Astrocyte of the hippocampus (primary cell): ENCODE measurements around the gene ZDHHC19.
"Not testable (repeated sequence)": the region's sequence is repeated elsewhere in the genome, so short reads cannot be mapped to it uniquely, and the experiment has no call there.

Source experiments
- DNase-seq: peaks from one replicate; pipeline ENCODE4 v3.0.0; 2011; ENCODE audit warnings: low read depth, low spot score

ZDHHC19 gene, protein sequence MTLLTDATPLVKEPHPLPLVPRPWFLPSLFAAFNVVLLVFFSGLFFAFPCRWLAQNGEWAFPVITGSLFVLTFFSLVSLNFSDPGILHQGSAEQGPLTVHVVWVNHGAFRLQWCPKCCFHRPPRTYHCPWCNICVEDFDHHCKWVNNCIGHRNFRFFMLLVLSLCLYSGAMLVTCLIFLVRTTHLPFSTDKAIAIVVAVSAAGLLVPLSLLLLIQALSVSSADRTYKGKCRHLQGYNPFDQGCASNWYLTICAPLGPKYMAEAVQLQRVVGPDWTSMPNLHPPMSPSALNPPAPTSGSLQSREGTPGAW

DNA sequence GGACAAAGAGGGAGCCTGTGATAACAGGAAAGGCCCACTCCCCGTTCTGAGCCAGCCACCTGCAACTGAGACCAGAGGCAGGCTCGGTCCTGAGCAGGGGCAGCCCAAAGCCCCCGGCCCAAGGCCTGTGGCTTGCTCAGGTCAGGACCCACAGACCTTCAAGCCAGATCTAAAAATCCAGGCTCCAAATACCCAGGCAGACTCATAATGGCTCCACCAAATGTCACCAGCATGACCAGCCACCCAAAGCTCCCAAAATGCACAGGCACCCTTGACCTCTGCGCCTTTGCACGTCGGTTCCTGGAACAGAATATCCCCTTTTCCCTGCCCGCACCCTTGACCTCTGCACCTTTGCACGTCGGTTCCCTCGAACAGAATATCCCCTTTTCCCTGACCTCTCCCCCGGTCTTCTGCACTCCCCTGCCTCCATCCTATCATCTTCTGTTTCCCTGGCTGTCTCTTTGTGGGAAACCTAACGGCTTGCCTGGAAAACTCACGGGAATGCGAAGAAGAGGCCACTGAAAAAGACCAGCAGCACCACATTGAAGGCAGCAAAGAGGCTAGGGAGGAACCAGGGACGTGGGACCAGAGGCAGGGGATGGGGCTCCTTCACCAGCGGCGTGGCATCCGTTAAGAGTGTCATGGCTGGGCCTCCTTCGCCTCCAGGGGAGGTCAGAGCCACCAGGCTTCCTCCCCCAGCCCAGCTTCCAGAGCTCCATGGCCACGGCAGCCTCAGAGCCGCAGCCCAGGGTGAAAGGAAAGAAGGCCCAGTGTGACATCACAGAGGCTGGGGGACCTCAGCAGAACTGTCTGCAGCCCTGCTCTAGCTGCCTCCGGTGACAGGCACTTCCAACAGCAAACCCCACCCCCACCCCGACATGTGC, at the start of gene ZDHHC19:
Gene ZDHHC19, minus strand, starts transcription at position 728 of the 884 bp plus-strand sequence. Its CDS starts 85 bp downstream, at position 643.
- DNase-seq, result no peak

DNA sequence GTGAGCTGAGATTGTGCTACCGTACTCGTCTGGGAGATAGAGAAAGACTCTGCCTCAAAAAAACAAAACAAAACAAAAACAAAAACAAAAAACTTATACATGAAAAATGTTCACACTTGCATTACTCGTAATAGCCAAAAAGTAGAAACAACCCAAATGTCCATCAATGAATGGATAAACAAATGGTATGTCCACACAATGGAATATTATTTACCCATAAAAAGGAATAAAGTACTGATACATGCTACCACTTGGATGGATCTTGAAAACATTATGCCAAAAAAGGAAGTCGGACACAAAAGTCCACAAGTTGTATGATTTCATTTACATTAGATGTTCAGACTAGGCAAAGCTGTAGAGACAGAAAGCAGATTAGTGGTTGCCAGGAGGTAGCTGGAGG, 49.6 kb upstream of the ZDHHC19 start:
- no peak for DNase-seq

DNA sequence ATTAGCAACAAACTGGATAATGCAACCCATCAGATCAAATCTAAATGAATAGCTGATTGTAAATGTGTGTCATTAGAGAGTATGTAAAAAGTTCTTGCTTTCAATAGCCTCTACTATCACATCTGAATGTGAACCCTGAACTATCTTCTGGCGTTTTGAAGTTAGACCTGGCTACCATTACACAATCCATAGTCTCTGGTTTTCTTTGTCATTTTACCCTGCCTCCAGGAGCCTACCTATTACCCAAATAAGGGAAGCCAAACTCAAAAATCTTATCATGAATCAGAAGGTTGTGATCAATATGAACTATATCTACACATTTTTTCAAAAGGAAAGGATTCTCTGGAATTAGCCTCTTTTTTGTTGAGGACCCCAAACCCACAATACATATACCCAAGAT, 44.6 kb upstream of the ZDHHC19 start:
- no peak for DNase-seq

DNA sequence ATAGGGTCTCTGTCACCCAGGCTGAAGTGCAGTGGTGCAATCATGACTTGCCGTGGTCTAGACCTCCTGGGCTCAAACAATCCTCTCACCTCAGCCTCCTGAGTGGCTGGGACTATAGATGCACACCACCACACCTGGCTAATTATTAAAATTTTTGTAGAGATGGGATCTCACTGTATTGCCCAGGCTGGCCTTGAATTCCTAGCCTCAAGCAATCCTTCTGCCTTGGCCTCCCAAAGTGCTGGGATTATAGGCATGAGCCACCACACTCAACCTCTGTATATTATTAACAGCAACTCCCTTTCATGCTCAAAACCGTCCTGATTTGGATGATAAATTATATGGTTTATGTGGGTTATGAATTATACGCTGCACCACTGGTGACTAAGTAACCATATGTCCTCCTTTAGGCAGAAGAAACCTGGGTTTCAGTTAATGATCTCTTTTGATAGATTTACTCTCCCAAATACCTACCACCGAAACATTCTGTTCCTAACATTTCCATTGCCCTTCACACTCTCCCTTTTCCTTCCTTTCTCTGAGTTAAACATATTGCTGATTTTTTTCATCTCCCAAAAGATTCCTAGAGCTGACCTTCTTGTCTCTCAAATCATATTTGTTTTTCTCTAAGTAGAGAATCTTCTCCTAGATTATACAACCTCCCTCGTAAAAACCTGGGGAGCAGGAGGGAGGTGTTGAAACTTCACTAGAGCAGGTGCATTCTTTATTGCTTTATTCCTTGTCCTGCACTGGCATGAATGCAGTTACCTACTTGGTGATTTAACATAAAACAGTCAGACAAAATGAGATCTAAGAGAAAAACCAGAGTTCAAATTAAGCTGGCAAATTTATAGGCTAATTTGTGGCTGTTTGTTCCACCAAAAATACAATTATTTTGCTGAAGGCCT, 43.4 kb upstream of the ZDHHC19 start:
- DNase-seq, result no peak

DNA sequence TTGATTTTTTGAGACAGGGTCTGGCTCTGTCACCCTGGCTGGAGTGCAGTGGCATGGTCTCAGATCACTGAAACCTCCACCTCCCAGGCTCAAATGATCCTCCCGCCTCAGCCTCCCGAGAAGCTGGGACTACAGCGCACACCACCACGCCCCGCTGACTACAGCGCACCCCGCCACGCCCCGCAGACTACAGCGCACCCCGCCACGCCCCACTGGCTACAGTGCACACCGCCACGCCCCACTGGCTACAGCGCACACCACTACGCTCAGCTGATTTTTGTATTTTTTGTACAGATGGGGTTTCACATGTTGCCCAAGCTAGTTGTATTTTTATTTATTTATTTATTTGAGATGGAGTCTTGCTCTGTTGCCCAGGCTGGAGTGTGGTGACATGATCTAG, 40.7 kb upstream of the ZDHHC19 start:
- no peak for DNase-seq

DNA sequence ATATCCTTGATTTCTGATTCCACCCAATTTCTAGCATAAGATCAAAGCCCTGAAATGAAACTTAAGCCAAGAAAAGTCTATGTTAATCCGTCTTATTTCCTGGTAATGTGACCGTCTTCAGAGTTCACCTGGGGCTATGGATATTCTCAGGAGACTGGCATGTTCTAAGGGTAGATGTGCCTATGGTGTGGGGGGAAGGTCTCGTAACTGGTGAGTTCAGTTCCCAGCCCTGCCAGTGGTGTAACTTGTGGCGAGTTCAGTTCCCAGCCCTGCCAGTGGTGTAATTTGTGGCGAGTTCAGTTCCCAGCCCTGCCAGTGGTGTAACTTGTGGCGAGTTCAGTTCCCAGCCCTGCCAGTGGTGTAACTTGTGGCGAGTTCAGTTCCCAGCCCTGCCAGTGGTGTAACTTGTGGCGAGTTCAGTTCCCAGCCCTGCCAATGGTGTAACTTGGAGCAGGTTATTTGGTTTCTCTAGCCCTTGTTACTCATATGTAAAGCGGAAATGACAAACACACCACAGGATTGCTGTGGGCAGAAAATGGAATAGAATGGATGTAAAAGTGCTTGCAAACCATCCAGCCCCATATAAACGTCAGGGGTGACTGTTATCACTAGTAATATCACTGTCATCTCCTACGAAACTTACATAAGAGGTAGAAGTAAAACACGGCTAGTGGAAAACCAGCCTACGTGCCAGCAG, 35.6 kb upstream of the ZDHHC19 start:
- peak; percentile 43 for DNase-seq

DNA sequence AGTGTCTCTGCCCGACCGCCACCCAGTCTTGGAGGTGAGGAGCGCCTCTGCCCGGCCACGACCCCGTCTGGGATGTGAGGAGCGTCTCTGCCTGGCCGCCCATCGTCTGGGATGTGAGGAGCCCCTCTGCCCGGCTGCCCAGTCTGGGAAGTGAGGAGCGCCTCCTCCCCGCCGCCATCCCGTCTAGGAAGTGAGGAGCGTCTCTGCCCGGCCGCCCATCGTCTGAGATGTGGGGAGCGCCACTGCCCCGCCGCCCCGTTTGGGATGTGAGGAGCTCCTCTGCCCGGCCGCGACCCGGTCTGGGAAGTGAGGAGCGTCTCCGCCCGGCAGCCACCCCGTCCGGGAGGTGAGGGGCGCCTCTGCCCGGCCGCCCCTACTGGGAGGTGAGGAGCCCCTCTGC, 33.0 kb upstream of the ZDHHC19 start:
- DNase-seq, result not testable (repeated sequence)

DNA sequence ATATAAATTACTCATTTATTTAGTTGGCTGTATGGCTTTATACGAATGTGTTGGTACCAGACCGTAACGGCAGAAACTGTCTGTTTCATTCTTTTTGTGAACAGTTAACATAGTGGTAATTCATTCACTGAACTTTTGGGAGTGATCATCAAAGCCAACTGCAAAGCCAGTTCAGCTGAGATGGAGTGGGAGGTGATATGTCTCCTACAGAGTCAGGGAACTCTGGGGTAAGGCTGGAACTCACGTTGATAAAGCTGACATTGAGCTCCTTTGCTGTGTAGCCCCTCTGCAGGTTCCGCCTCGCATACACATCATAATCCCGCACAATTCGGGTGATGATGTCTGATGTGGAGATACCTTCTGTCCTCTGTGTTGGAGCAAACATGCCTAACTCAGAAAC, 30.5 kb upstream of the ZDHHC19 start:
- no peak for DNase-seq

DNA sequence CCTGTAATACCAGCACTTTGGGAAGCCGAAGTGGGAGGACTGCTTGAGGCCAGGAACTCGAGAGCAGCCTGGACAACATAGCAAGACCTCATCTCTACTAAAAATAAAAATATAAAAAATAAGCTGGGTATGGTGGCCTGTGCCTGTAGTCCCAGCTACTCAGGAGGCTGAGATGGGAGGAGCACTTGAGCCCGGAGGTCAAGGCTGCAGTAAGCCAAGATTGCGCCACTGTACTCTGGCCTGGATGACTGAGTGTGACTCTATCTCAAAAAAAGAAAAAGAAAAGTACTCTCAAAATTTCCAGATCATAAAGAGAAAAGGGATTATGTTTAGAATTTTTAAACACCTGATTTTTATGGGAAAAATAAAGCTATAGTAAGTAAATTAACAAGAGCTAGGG, 29.2 kb upstream of the ZDHHC19 start:
- no peak for DNase-seq

DNA sequence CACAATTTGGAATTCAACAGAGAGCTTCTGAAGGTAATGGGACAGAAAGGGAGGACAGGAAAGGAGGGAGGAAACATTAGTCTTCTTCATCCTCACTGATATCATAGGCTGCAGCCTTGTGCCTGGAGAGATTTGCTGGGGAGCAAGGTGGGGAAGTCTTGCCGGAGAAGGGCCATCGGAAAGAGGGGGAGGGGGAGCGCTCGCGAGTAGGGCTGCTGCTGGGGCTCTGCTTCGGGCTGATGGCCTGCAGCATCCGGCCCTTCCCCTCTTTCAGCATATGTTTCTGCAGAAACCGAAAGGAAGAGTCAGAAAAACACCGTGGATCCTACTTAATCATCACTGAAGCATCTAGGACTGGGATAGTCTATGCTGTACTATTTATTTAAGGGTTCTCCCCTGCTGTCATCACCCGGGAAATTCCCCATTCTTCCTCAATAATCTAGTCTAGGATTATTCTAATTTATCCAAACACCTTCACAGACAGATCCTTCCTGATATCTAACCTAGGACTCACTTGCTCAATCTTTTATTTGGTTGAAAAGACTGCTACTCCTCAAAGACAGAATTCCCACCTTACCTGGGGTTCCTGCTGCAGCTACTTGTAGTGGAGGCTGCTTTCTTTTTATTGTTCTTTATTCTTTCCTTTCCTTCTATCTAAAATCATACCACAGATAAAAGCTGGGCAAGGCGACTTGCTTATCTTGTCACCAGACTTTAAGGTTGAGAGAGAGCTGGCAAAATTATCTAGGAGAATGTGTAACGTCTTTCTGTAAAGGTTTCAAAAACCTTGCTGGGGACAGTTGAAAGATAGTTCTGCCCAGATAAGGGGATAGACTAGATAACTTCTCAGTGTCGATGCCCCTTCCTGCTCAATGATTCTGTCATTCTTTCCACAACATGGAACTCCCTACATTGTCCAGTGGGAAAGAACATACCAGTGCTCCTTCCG, 27.7 kb upstream of the ZDHHC19 start:
- DNase-seq, result no peak

DNA sequence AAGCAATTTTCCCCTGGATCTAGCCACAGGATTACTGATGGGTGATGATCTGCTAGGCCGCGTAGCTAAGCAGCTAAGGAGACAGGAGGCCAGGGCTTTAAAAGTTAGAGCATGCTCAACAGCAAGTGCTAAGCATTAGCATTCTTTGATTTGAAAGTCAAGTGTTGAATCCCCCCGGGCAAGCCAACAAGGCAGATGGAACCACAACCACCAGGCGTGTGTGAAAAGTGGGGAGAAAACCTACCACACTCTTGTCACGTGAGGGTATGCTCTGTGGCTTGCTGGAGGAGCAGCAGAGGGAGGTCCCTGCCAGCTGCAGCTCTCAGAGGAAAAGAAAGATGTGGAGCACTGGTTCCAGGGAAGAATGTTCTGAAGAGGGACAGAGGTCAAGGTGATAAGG, 26.0 kb upstream of the ZDHHC19 start:
- no peak for DNase-seq

DNA sequence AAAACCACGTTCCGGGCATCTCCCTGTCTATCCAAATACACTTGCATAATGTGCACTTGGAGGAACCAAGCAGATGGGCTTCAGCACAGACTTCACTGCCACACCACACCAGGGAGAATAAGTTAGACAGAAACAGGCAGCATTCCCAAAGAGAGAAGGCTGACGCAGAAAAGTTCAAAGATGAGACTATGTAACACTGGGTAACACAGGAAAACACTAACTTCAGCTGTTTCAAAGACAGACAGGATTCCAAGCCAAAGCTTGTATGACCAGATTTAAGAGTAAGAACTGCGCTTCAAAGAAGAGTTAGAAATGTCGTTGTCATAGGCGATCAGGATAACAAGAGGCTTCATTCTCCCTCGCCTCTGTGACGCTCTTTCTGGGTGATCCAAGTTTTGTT, 25.0 kb upstream of the ZDHHC19 start:
- no peak for DNase-seq

DNA sequence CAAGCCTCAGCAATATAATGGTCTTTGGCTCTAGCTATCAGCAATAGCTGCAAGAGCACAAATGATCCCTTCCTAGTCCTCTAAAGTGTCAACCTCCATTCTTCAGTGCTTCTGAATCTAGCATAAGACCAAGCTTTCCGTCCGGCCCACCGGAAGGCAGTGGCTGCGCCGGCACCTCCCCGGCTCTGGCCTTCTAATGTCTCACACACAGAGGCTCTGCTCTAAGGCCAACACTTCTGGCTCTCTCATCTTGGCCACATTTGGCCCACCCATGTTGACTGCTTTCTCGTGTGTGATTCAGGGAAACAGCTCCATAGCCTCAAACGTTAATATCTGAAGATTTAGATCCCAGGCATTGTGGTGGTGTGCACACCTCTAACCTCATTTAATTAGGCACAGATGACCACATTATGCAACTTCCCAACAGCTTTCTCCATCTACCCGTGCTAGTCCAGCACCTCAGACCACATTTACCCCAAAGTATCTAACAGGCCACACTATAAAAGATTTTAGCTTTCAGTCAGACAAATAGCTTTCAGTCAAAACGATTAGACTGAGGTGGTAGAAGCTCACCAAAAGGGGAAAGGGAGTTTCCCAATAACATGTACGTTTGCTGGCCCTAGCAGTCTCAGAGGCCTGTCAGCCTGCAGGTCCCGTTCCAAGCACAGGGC, 24.4 kb upstream of the ZDHHC19 start:
- DNase-seq, result no peak

DNA sequence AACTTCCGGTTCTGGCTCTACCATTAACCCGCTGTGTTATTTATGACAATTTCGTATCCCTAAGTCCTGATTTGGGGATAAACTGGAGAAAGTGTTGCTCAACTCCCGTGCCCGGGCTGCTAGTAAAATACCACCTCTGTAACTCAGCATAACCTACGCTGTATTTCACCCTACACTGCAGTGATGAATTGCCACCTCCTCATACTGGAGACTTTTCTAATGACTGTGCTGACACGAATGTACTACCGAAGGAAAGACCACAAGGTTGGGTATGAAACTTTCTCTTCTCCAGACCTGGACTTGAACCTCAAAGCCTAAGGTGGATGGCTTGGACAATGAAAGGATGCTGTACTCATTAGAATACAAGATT, 21.7 kb upstream of the ZDHHC19 start:
- DNase-seq, result no peak

DNA sequence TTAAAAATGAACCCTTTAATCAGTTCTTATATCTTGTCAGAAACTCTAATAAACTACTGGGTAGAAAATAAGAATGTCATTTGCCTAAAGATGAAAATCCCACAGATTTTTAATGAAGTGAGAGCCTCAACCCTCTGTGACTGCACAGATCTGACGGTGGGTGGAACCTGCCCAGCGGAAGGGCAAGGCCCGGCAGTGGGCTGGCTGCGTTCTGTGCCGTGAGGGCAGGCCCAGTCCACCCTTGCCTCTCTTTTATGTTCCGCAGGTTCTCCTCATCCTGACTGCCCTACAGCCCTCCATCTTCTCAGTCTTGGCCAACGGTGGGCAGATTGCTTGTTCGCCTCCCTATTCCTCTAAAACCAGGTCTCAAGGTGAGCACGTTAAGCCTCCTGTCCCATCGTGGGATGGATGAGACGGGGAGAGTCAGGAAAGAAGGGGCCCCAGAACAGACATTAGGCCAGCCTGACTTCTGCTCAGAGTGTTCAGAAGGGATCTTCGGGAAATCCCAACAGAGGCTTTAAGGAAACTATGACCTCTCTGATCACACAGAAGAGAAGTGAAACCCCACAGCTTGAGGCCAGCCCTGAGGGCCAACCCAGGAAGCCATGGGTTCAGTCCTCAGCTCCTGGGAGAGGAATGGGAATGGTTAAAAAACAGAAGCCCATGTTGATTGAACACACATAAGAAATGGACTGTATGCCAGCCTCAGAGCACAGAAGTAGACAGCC, 21.1 kb upstream of the ZDHHC19 start:
- no peak for DNase-seq

DNA sequence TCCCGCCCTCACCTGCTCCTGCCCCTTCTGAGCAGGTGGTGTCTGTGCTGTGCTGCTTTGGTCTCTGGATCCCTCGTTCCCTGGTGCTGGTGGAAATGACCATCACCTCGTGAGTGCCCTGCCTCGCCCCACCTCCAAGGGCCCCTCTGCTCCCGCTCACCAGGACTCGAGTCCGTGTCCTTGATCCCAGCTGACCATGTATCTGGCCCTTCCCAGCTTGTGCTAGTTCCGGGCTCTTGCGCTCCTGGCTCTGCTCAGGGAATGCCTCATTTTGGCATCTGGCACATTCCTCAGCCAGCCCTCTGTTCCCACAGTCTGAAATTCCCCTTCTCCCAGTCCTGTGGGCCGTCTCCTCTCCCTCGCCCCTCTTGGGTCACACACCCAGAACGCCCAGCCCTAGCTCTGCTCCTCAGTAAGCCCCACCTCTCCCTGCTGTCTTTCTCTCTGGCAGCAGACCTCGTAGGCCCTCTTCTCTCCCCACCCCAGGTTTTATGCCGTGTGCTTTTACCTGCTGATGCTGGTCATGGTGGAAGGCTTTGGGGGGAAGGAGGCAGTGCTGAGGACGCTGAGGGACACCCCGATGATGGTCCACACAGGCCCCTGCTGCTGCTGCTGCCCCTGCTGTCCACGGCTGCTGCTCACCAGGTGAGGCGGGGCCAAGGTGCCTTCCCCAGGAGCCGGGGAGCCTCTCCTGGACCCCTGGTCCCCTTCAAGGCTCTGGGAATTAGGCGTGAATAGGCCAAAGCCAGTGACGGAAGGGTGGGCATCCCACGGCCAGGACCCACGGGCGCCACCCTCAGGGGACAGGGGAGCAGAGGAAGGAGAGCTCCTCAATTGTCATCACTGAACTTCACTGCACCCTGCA, 16.7 kb upstream of the ZDHHC19 start:
- DNase-seq, result peak; percentile 46

DNA sequence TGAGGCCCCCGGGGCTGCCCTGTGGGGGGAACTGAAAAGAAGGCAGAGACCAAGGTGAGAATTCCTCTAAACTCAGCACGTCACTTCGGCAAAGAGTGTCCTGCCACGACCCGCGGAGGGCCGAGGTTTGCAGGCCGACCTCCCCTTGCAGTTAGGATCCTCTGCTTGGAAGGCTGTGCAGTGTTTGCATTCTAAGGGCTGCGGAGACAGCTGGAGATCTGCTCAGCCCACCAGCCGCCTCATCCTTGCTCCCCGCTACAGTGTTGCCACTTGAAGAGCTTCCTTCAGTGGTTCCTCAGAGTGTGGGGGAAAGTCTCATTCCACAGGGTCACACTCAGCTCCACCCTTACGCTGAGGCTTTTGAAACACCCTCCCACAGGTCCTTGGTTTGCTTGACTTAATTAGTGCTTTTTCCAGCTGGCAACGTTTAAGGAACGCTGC, 15.9 kb upstream of the ZDHHC19 start:
- no peak for DNase-seq

DNA sequence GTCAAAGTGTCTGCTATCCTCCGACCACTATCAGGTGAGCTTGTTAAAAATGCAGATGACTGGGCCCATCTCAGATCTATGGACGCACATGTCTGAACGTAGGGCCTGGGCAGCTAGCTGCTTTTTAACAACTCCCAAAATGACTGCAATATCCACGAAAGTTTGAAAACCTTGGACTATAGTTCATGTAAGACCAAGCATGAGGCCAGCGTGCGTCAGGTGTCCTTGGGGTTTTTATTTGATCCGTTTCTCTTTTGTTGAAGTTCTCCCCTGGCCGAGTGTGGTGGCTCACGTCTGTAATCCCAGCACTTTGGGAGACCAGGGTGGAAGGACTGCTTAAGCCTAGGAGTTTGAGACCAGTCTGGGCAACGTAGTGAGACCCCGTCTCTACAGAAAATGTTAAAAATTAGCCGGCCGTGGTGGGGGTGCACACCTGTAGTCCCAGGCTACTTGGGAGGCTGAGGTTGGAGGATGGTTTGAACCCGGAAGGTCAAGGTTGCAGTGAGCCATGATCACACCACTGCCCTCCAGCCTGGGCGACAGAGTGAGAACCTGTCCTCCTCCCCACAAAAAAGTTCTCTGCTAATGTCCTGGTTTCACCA, 14.7 kb upstream of the ZDHHC19 start:
- no peak for DNase-seq
